GM19395 (cell line): Measurements from ENCODE around the gene ANKFN1.

Experiments
- ATAC-seq: cut with Tn5 transposase; IDR thresholded peaks from one replicate; pipeline ENCODE4 v1.9.1; 2021; ENCODE audit warnings: mild to moderate bottlenecking, moderate library complexity; ENCODE audit not compliant: unreplicated experiment

The ANKFN1 gene

DNA sequence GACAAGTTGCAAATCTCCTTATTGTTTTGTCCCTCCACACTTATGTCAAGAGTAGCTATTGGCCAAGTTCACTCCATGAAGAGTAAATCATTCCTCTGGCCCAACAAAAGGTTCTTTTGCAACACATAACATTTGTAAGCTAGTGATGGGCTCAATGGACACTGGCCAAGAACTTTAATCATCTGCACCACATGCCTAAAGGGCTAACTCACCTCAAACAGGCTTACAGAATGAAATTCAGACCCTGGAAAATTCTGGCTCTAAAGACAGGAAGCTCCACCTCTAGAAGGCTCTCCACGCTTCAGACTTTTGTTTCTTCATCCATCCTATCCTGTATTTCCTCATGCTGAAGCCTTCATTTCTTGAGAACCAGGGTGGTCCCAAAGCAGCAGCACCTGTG lies 10.9 kb upstream of the ANKFN1 start:
- no peak for ATAC-seq

- ATAC-seq = no peak
These were observed 10.5 kb upstream of the ANKFN1 start for GRCh38 chr17:56142781-56143180.

DNA sequence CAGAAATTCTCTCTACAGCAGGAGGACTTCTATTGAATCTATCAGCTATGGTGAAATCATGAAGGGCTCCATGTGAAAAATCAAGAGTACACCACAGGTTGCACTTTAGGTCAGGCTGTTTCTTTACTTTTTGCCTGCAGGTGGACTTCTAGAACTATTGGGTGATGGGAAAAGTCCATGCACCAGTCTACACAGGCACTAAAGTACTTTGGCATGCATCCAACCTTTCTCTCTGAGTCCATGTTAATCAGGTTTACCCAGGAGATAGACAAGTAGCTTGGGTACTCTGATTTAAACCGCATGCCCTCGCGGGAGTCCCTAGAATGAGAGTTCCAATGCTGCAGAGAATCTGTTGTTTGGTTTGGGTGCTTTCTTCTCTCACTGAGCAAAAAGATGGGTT lies 9.1 kb upstream of the ANKFN1 start:
- ATAC-seq = no peak

DNA sequence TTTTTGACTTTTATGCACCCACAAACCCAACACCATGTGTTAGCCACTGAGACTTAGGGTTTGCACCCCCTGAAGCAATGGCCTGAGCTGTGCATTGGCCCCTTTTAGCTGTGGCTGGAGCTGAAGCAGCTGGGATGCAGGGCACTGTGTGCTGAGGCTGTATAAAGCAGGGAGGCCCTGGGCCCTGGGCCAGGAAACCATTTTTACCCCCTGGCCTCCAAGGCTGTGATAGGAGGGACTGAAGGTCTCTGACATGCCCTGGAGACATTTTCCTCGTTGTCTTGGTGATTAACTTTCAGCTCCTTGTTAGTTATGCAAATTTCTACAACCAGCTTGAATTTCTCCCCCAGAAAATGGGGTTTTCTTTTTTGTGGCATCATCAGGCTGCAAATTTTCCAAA lies 6.7 kb upstream of the ANKFN1 start:
- ATAC-seq = no peak

GRCh38 chr17:56148333-56148732 lies 4.9 kb upstream of the ANKFN1 start:
- ATAC-seq = no peak

DNA sequence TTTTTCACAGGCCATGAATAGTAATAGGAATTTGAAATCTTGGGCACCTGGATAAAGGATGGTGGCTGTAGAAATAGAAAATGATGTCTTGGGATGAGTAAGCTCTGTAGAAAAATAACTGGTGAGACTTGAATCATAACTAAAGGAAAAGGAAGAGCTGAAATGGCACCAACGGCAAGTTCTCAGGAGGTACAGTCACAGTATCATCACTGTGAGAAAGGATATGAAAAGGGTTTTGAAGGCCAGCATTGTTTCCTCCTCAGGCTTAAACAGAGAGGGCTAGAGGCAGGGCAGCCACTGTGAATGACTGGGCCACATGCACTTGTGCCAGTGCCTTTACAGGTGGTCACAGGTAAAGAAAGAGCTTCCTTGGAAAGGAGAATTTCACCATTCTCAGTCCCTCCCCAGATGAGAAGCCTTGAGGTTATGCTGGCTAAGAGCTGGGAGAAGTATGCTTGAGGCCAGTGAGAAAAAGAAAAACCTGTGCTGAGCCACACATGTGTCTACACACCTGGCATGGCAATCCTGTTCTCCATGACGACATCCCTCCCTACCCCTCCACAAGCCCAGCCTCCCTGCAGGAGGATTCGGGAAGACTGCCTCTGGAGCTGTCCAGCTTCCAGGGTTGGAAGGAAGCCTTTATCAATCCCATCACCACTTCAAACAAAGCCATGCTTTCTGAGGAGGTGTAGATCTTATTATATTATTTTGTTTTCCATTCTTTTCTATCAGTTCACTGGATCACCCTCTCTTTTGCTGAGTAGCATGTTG lies 3.8 kb upstream of the ANKFN1 start:
- ATAC-seq = no peak

- ATAC-seq = no peak
These were observed 2.6 kb upstream of the ANKFN1 start for GRCh38 chr17:56150649-56151048.

DNA sequence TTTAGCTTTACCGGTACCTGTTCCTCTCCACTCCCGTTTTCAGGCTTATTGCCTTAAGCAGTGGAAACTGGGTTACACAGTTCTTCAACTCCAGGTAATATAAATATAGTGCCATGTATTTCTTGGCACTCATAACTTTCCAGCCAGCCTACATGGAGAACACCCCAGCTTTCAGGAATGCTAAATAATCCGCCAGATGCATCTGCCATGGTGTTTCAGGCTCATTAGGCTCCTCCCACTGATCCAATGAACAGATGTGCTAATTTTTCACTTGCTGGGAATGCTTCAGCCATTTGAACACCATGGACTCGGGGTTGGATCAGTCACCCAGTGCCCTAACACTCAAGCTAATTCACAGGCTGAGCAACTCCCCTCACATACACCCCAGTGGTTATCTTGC lies 4.6 kb downstream of the ANKFN1 start:
- ATAC-seq = no peak

DNA sequence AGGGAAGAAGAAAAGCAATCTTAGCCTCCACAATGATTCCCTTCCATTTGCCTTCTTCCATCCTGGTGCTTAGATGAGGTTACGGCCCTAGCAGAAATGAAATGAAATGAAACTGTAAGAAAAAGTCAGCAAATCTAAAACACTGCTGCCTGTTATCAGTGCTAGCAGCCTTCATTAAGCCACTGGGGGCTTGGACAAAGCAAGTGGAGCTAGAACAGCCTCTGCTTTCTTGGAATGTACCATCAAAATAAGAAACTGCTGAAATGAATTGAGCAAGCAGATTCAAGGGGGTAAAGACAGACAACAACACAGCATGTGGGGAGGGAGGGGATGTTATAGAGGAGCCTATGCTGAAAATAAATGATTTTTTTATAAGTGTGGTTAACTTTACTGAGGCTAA lies 5.1 kb downstream of the ANKFN1 start:
- ATAC-seq = no peak

GRCh38 chr17:56158915-56159825 lies 5.9 kb downstream of the ANKFN1 start:
- no peak for ATAC-seq

- ATAC-seq = no peak
These were observed 6.6 kb downstream of the ANKFN1 start for GRCh38 chr17:56159826-56160380.

GRCh38 chr17:56160422-56160821 lies 7.1 kb downstream of the ANKFN1 start:
- ATAC-seq = no peak

DNA sequence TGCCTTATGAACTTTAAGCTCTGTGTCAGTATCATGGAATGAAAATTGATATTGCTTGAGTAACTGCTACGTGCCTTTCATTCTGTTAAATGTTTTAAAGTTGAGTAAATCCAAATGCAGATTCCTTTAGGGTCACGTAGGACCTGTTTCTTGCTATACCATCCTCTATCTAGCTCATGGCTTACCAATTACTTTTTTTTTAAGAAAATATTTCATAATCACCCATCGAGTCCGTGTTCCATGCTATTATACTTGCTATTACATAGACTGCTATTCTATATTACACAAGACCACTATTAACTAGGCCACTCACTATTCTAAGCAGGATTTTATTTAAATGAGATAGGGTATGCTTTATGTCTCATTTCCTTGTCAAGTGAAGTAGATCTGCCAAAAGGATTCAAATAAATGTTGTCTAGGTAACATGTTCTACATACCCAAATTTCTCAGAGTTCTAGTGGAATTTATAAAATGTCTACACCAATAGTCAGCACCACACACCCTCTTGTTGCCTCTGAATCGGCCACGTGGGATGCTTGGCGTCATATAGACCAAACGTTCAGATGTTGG lies 11.9 kb downstream of the ANKFN1 start:
- ATAC-seq = no peak

GRCh38 chr17:56167491-56167890 lies 14.2 kb downstream of the ANKFN1 start:
- ATAC-seq = no peak

DNA sequence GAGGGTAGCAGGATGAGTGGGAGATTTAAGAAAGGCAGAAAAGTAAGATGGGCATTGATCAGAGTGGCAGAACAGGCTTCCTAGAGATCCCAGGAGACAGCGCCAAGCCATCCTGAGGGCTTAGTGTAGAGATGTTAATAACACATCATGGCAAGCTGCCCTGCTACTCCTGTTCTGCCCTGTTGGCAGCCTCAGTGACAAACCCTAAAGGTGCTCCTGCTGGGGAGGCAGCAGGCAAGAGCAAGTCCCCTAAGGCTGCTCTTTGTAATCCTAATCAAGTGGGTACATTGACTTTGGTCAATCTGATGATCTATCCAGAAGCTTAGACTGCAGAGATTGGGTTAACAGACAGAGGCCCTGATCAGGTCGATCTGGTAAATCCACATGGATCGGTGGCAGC lies 16.3 kb downstream of the ANKFN1 start:
- no peak for ATAC-seq

DNA sequence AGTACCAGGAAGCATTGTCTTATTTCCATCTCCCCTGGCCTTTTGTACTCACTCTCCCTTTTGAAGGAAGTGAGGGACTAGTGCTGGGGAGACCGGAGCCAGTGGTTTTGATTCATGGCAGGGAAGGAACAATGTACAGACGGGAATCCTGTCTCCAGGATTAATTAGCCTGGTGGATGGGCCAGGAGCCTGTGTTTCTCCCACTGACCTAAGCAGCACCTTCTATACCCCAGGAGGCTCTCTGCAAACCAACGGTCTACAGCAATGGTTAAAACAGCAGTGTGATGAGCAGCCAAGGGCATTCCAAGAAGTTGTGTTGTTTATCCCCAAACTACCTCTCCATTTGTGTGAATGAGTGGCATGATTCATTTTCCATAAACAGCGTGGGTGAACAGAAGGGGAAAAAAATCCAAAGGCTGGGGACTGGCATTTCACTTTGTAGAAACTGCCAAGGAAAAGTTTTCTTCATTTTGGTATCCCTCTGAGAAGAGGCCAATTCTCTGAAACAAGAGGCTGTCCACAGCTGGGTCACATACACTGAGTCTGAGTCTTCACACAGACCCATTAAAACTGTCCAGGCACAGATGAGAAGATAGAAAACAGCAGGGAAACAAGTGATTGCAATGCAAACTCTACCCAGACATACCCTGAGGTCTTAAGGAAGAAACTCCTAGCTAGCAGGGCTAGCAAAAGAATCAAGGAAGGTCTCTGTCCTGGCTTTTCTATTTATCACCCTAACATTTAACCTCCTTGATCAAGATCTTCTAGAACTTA lies 18.1 kb downstream of the ANKFN1 start:
- no peak for ATAC-seq

- no peak for ATAC-seq
These were observed 19.3 kb downstream of the ANKFN1 start for GRCh38 chr17:56172517-56172982.

- no peak for ATAC-seq
These were observed 19.8 kb downstream of the ANKFN1 start for GRCh38 chr17:56173026-56173425.

DNA sequence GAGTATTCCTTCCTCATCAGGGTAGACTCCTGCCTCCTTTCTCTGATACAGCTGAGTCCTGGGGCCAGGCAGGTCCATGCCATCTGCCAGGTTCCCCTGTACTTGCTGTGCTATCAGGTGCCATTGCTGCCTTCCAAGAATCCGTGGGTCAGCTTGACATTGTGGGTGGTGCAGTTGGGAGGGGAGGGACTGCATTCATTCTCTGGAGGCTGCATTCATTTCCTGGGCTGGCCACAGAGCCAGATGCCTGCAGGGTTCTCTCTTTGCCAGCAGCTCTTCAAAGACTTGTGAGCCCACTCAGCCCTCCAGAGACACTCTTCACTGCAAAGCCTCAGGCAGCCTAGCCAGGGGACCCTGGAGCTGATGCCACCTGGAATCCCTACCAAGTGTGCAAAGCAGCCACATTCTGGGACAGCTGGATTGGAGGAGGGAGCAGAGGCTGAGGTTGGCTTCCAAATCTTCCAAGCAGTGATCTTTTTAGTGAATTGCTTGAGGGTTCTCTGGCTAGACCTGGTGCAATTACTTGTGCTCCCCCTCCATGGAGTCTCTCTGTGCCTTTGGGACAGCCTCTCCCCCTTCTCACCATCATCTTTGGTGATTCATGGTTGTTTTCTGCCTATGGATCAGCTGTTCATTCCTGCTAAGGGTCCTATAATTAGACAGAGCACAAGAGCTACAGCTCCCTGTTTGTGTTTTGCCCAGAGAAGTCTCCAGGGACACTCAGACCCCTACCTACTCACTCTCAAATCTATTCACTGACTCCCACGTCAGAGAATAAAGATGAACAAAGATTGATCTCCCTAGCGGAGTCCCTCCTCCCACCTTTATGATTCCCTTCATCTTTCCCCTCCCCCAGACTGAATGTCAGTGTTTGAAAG lies 20.9 kb downstream of the ANKFN1 start:
- no peak for ATAC-seq
